Activated CD4-positive, alpha-beta T cell treated with anti-CD3 and anti-CD28 coated beads for 24 hours (primary cell): ENCODE results near the gene C10orf120.

Experiments
- DNase-seq, 2 donors: peaks; one replicate each; pipeline ENCODE4 v3.0.0-alpha.2; 2020; ENCODE audit warnings: low read depth in 2 of 2

C10orf120 gene

GRCh38 chr10:122703483-122704448 lies 4.1 kb upstream of the C10orf120 start:
- DNase-seq: peak; percentile 23 to 42

GRCh38 chr10:122702275-122702674 lies 2.6 kb upstream of the C10orf120 start:
- no peak for DNase-seq

- no peak for DNase-seq
These were observed 2.0 kb upstream of the C10orf120 start for GRCh38 chr10:122701652-122702051.

GRCh38 chr10:122696687-122697086 lies 3.0 kb downstream of the C10orf120 start:
- DNase-seq: no peak

- no peak for DNase-seq
These were observed 6.9 kb downstream of the C10orf120 start for GRCh38 chr10:122692744-122693143.

- DNase-seq: no peak
These were observed 10.4 kb downstream of the C10orf120 start for GRCh38 chr10:122689146-122689820.

- no peak for DNase-seq
These were observed 11.2 kb downstream of the C10orf120 start for GRCh38 chr10:122688293-122688989.

GRCh38 chr10:122682522-122682921 lies 17.1 kb downstream of the C10orf120 start:
- DNase-seq: no peak

- DNase-seq: no peak
These were observed 21.4 kb downstream of the C10orf120 start for GRCh38 chr10:122678266-122678665.

GRCh38 chr10:122675278-122675677 lies 24.4 kb downstream of the C10orf120 start:
- DNase-seq: no peak

GRCh38 chr10:122674781-122675180 lies 24.9 kb downstream of the C10orf120 start:
- DNase-seq: no peak

GRCh38 chr10:122673731-122674130 lies 25.9 kb downstream of the C10orf120 start:
- DNase-seq: no peak

- DNase-seq: no peak
These were observed 26.4 kb downstream of the C10orf120 start for GRCh38 chr10:122673269-122673668.

GRCh38 chr10:122672655-122673054 lies 27.0 kb downstream of the C10orf120 start:
- no peak for DNase-seq

GRCh38 chr10:122671355-122671754 lies 28.3 kb downstream of the C10orf120 start:
- no peak for DNase-seq

GRCh38 chr10:122669842-122670241 lies 29.8 kb downstream of the C10orf120 start:
- DNase-seq: no peak

- no peak for DNase-seq
These were observed 30.6 kb downstream of the C10orf120 start for GRCh38 chr10:122669045-122669444.

GRCh38 chr10:122665946-122666345 lies 33.7 kb downstream of the C10orf120 start:
- DNase-seq: no peak

GRCh38 chr10:122665329-122665860 lies 34.3 kb downstream of the C10orf120 start:
- no peak for DNase-seq

GRCh38 chr10:122664501-122664900 lies 35.1 kb downstream of the C10orf120 start:
- DNase-seq: no peak

GRCh38 chr10:122663516-122664130 lies 36.0 kb downstream of the C10orf120 start:
- no peak for DNase-seq

GRCh38 chr10:122662231-122662630 lies 37.4 kb downstream of the C10orf120 start:
- no peak for DNase-seq
